Endothelial cell of umbilical vein (primary cell): Measurements from ENCODE around the gene SEZ6L.

ENCODE experiments used
- EZH2 ChIP-seq: IDR thresholded peaks from 2 replicates; pipeline ENCODE4 v1.6.1; 2012; ENCODE audit warnings: borderline replicate concordance, low read depth, mild to moderate bottlenecking, moderate library complexity, low read length, inconsistent platforms; ENCODE audit not compliant: severe bottlenecking
- JUN ChIP-seq: IDR thresholded peaks from 2 replicates; pipeline ENCODE4 v1.6.1; 2011; ENCODE audit warnings: borderline replicate concordance, low read depth; ENCODE audit not compliant: insufficient read length, insufficient read depth
- MYC ChIP-seq: IDR thresholded peaks from one replicate; pipeline ENCODE4 v1.6.1; 2011; ENCODE audit warnings: mild to moderate bottlenecking, low read depth, low read length
- TF ChIP-seq, protein P1 (sequence below): IDR thresholded peaks from 2 replicates; pipeline ENCODE4 v1.6.1; 2011; ENCODE audit not compliant: insufficient read depth, insufficient read length
- TF ChIP-seq, protein P2 (sequence below), 2 donors: IDR thresholded peaks; 1 replicate in 1 of 2; 2 replicates in 1 of 2; pipeline ENCODE4 v1.5.1; 2011; ENCODE audit warnings: low read length in 2 of 2, mild to moderate bottlenecking in 2 of 2, moderate library complexity in 2 of 2, control low read depth in 1 of 2, inconsistent platforms in 1 of 2, low read depth in 1 of 2; ENCODE audit not compliant: insufficient read depth in 1 of 2; ENCODE audit errors: extremely low read depth in 1 of 2

DNA sequence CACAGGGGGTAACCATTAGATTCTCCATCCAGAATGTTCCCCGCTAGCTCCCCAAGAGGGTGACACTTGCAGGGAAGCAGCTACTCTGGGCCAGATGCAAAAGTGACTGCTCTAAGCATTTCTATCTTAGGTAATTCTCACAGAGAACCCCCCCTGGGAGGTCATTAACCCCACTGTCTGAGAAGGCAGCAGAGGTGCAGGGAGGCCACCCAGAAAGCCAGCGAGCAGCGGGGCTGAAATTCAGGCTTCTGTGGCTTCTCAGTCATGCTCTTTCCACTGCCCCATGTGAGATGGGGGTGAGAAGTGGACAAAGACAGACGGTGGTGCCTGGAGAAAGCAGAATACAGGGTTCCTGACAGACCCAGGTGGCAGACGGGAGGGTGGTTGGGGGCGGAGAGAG, 145.4 kb downstream of the SEZ6L start:
- TF ChIP-seq, protein P1, sequence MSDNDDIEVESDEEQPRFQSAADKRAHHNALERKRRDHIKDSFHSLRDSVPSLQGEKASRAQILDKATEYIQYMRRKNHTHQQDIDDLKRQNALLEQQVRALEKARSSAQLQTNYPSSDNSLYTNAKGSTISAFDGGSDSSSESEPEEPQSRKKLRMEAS, result no peak
- TF ChIP-seq, protein P2, sequence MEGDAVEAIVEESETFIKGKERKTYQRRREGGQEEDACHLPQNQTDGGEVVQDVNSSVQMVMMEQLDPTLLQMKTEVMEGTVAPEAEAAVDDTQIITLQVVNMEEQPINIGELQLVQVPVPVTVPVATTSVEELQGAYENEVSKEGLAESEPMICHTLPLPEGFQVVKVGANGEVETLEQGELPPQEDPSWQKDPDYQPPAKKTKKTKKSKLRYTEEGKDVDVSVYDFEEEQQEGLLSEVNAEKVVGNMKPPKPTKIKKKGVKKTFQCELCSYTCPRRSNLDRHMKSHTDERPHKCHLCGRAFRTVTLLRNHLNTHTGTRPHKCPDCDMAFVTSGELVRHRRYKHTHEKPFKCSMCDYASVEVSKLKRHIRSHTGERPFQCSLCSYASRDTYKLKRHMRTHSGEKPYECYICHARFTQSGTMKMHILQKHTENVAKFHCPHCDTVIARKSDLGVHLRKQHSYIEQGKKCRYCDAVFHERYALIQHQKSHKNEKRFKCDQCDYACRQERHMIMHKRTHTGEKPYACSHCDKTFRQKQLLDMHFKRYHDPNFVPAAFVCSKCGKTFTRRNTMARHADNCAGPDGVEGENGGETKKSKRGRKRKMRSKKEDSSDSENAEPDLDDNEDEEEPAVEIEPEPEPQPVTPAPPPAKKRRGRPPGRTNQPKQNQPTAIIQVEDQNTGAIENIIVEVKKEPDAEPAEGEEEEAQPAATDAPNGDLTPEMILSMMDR (IDR thresholded peaks at IDR 0.05; ENCODE audit: extremely low read depth in 1 of 2, insufficient read depth in 1 of 2, low read depth in 1 of 2, low read length in 2 of 2), result no peak
- no peak for TF ChIP-seq EZH2
- no peak for TF ChIP-seq JUN
- no peak for TF ChIP-seq MYC
